DND-41 (cell line): ENCODE results near the gene RNF220.

Source experiments
- ATAC-seq: fragments of 200-7000 bp; cut with Tn5 transposase; 3 replicates; pipeline ENCODE4 v1.9.1; 2021; ENCODE audit warnings: low read depth; ENCODE audit not compliant: insufficient read depth
- DNase-seq: peaks from one replicate; pipeline ENCODE4 v3.0.0-alpha.2; 2020
- H2AFZ ChIP-seq: 2 replicates; pipeline ENCODE4 v1.6.0; 2012; ENCODE audit warnings: low read depth, low read length
- H3K27ac ChIP-seq: 2 replicates; pipeline ENCODE4 v1.5.1; 2012; ENCODE audit warnings: low read length, inconsistent platforms
- H3K27me3 ChIP-seq: fragments of 200-600 bp; sonication (generic); 2 replicates; pipeline ENCODE4 v1.6.0; 2012; ENCODE audit warnings: low read length, mild to moderate bottlenecking, inconsistent platforms; ENCODE audit not compliant: insufficient read depth, poor library complexity
- H3K36me3 ChIP-seq: 2 replicates; pipeline ENCODE4 v1.5.1; 2012; ENCODE audit warnings: low read length, inconsistent platforms; ENCODE audit not compliant: insufficient read depth
- H3K4me1 ChIP-seq: 2 replicates; pipeline ENCODE4 v1.5.1; 2012; ENCODE audit warnings: mild to moderate bottlenecking, low read length; ENCODE audit not compliant: insufficient read depth
- H3K4me2 ChIP-seq: 2 replicates; pipeline ENCODE4 v1.6.0; 2012; ENCODE audit warnings: mild to moderate bottlenecking, moderate library complexity, low read length, inconsistent platforms; ENCODE audit not compliant: insufficient read depth
- H3K4me3 ChIP-seq, 2 experiments: fragments of 200-600 bp in 1 of 2; shearing (Covaris generic) in 1 of 2; 2 replicates each; pipeline ENCODE4 v1.5.1; 2012 to 2016; ENCODE audit warnings: inconsistent platforms in 2 of 2, low read length in 2 of 2, mild to moderate bottlenecking in 2 of 2, low read depth in 1 of 2, moderate library complexity in 1 of 2
- H3K79me2 ChIP-seq: 2 replicates; pipeline ENCODE4 v1.6.0; 2012; ENCODE audit warnings: low read length, inconsistent platforms; ENCODE audit not compliant: insufficient read depth
- H3K9ac ChIP-seq: 2 replicates; pipeline ENCODE4 v1.6.0; 2012; ENCODE audit warnings: low read depth, mild to moderate bottlenecking, inconsistent platforms, low read length, moderate library complexity
- H3K9me3 ChIP-seq: 2 replicates; pipeline ENCODE4 v1.5.1; 2012; ENCODE audit warnings: low read length, moderate library complexity, mild to moderate bottlenecking, inconsistent platforms; ENCODE audit not compliant: insufficient read depth, severe bottlenecking
- H4K20me1 ChIP-seq: 2 replicates; pipeline ENCODE4 v1.6.0; 2012; ENCODE audit warnings: low read length; ENCODE audit not compliant: insufficient read depth
- EZH2 ChIP-seq: IDR thresholded peaks from 3 replicates; pipeline ENCODE4 v1.6.1; 2012; ENCODE audit warnings: borderline replicate concordance, low read depth, mild to moderate bottlenecking, moderate library complexity, low read length, inconsistent platforms; ENCODE audit not compliant: severe bottlenecking
- TF ChIP-seq, protein P1 (sequence below): IDR thresholded peaks from 2 replicates; pipeline ENCODE4 v1.5.1; 2012; ENCODE audit warnings: borderline replicate concordance, low read length, moderate library complexity, mild to moderate bottlenecking; ENCODE audit not compliant: poor library complexity, severe bottlenecking; ENCODE audit errors: extremely low read depth

RNF220 gene

DNA sequence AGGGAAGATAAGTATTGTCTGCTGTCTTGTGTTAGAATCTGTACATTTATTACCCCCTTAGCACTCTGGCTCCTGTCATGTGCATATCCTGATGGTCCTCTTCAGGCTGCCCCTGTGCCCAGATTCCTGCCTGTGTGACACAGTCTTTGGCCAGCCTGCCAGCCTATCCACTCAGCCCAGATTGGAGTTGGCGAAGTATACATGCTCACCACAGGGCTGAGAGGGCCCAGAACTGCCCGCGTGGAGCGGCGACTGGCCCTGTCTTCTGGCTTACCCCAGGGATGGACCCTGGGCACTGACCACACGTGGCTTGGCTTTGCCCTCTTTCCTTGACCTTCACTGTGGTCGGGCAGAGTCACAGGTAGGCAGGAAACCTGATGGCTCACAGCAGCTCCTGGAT, 11.4 kb downstream of the RNF220 start:
- TF ChIP-seq EZH2: no peak
- TF ChIP-seq, protein P1, sequence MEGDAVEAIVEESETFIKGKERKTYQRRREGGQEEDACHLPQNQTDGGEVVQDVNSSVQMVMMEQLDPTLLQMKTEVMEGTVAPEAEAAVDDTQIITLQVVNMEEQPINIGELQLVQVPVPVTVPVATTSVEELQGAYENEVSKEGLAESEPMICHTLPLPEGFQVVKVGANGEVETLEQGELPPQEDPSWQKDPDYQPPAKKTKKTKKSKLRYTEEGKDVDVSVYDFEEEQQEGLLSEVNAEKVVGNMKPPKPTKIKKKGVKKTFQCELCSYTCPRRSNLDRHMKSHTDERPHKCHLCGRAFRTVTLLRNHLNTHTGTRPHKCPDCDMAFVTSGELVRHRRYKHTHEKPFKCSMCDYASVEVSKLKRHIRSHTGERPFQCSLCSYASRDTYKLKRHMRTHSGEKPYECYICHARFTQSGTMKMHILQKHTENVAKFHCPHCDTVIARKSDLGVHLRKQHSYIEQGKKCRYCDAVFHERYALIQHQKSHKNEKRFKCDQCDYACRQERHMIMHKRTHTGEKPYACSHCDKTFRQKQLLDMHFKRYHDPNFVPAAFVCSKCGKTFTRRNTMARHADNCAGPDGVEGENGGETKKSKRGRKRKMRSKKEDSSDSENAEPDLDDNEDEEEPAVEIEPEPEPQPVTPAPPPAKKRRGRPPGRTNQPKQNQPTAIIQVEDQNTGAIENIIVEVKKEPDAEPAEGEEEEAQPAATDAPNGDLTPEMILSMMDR: no peak
- no peak overlapping the region for H3K9ac ChIP-seq
- no peak for DNase-seq
- H3K4me1 ChIP-seq: no peaks in the 10 kb centered on the region
- H4K20me1 ChIP-seq: no peaks in the 10 kb centered on the region
- H3K27ac ChIP-seq: no peak overlapping the region
- peaks cover 47% of the 10 kb centered on the region for H3K27me3 ChIP-seq
- no peaks in the 10 kb centered on the region for H3K36me3 ChIP-seq
- H3K9me3 ChIP-seq: no peaks in the 10 kb centered on the region
- no peak overlapping the region for H2AFZ ChIP-seq
- H3K79me2 ChIP-seq: no peaks in the 10 kb centered on the region
- H3K4me2 ChIP-seq: no peak overlapping the region
- H3K4me3 ChIP-seq: no peak overlapping the region
- no peak for ATAC-seq

DNA sequence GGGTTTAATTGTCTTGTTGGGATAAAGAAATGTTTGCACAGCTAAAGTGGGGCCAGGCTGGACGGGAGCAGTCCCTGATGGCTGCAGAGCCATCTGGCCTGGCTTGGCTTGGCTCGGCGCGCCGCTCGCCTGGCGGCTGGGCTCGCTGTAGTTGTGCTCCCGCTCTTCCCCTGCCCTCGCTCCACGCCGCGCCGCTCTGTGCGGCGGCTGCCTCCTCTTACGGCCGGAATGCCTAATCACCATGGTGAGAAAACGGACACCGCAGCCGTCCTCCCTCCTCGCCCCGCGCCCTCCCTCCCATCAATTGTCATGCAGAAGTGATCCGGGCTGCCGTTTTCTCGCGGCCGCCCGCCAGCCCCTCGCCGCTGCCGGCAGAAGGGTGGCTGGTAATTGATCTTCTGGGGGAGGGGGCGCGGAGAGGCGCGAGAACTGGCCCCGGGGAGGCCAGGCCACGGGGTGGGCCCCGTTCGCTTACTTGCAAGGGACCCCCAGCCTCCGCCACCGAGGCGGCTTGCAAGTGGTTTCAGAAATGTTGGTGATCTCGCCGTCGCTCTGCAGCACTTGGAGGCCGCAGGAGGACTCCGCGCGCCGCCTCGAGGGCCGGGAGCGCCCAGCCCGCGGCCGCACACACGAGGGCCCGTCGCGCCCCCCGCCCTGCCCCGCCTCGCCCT, 12.4 kb downstream of the RNF220 start:
- no peak overlapping the region for H3K27ac ChIP-seq
- TF ChIP-seq, protein P1: no peak
- no peak for TF ChIP-seq EZH2
- no peak overlapping the region for H3K4me2 ChIP-seq
- H3K4me3 ChIP-seq: no peak overlapping the region
- H4K20me1 ChIP-seq: no peaks in the 10 kb centered on the region
- ATAC-seq (no peak), DNase-seq (no peak)
- no peaks in the 10 kb centered on the region for H3K36me3 ChIP-seq
- no peaks in the 10 kb centered on the region for H3K4me1 ChIP-seq
- no peak overlapping the region for H3K9ac ChIP-seq
- no peaks in the 10 kb centered on the region for H3K9me3 ChIP-seq
- peaks cover 44% of the 10 kb centered on the region for H3K27me3 ChIP-seq
- H3K79me2 ChIP-seq: no peaks in the 10 kb centered on the region
- no peak overlapping the region for H2AFZ ChIP-seq

DNA sequence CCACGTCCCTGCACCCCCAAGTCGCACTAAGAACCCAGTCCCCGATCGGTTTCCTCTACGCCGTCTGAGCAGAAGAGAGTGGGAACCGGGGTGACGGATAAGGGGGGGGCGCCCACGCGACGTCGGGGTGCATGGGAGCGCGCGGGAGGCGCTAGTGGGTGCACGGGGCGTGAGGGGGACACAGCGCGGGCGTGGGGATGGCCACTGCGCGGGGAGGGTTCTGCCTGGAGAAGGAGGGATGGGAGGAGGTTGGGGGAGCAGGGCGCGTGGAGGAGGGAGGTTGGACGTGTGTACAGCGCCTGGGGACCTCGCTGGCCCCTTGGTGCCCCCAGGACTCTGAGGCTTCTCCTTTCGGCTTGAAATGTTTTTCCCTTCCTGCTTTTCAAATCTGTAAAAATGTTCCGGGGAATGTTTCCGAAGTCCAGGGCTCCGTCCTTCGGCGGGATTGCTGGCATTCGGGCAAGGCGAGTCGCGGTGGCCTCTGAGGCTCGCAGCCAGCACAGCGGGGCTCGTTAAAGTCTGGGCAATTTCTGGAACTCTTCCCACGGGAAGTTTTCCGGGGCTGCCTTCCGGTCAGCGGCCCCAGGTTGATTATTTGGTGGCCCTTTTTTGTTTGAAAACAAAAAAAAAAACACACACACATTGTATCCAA, 13.1 kb downstream of the RNF220 start:
- H3K4me1 ChIP-seq: no peaks in the 10 kb centered on the region
- ATAC-seq (no peak), DNase-seq (no peak)
- H3K36me3 ChIP-seq: no peaks in the 10 kb centered on the region
- H3K27ac ChIP-seq: no peak overlapping the region
- TF ChIP-seq, protein P1: no peak
- no peak for TF ChIP-seq EZH2
- no peak overlapping the region for H3K4me3 ChIP-seq
- H4K20me1 ChIP-seq: no peaks in the 10 kb centered on the region
- no peaks in the 10 kb centered on the region for H3K9me3 ChIP-seq
- no peak overlapping the region for H2AFZ ChIP-seq
- no peak overlapping the region for H3K4me2 ChIP-seq
- peaks cover 46% of the 10 kb centered on the region for H3K27me3 ChIP-seq
- H3K9ac ChIP-seq: no peak overlapping the region
- H3K79me2 ChIP-seq: no peaks in the 10 kb centered on the region
